ENCODE measurements around the gene PCNX1. TPM values are rescaled to one million over a fixed set of nuclear protein-coding genes. Genes with fewer than 3 reads are reported as not detected.
A peak's percentile ranks its signal among the peaks of the same experiment; 100 is the strongest.

Gene PCNX1
- total RNA-seq, 1 donor: 51.0 TPM

- no peak overlapping the region for H2AFZ ChIP-seq (ENCODE audit: low read length)
- DNase-seq (ENCODE audit: insufficient read length, low spot score, missing footprints): no peak
- H3K4me1 ChIP-seq (ENCODE audit: insufficient read depth, low read length): no peaks in the 10 kb centered on the region
- H3K4me3 ChIP-seq (ENCODE audit: insufficient read depth, low read length): no peak overlapping the region
- H3K4me2 ChIP-seq (ENCODE audit: insufficient read depth, low read length): no peak overlapping the region
- H3K27me3 ChIP-seq (ENCODE audit: insufficient read depth, low read length): no peaks in the 10 kb centered on the region
- no peak for TF ChIP-seq CTCF (IDR thresholded peaks at IDR 0.05; ENCODE audit: extremely low read depth, low read depth, low read length)
- H3K27ac ChIP-seq (ENCODE audit: low read depth, low read length): no peak overlapping the region
- no peaks in the 10 kb centered on the region for H3K9me3 ChIP-seq (ENCODE audit: low read depth, low read length)
- H3K36me3 ChIP-seq (ENCODE audit: insufficient read depth, low read length): peaks cover 39% of the 10 kb centered on the region
- H4K20me1 ChIP-seq (ENCODE audit: insufficient read depth, low read length): no peaks in the 10 kb centered on the region
- H3K79me2 ChIP-seq (ENCODE audit: insufficient read depth, low read length): no peaks in the 10 kb centered on the region
Observed at GRCh38 chr14:71031000-71031399, 123.7 kb downstream of the PCNX1 start.

GRCh38 chr14:71036433-71036832 lies 129.2 kb downstream of the PCNX1 start:
- Histone ChIP-seq H2AFZ (ENCODE audit: low read length) (no peak overlapping the region), H3K4me3 (ENCODE audit: insufficient read depth, low read length) (no peak overlapping the region), H3K9me3 (ENCODE audit: low read depth, low read length) (no peaks in the 10 kb centered on the region), H4K20me1 (ENCODE audit: insufficient read depth, low read length) (no peaks in the 10 kb centered on the region), H3K27me3 (ENCODE audit: insufficient read depth, low read length) (no peaks in the 10 kb centered on the region), H3K79me2 (ENCODE audit: insufficient read depth, low read length) (peaks cover 3% of the 10 kb centered on the region), H3K4me1 (ENCODE audit: insufficient read depth, low read length) (no peaks in the 10 kb centered on the region), H3K4me2 (ENCODE audit: insufficient read depth, low read length) (no peak overlapping the region), H3K36me3 (ENCODE audit: insufficient read depth, low read length) (peaks cover 56% of the 10 kb centered on the region), H3K27ac (ENCODE audit: low read depth, low read length) (no peak overlapping the region)
- TF ChIP-seq CTCF (IDR thresholded peaks at IDR 0.05; ENCODE audit: extremely low read depth, low read depth, low read length): no peak
- DNase-seq (ENCODE audit: insufficient read length, low spot score, missing footprints): no peak

- H3K4me2 ChIP-seq (ENCODE audit: insufficient read depth, low read length): no peak overlapping the region
- peaks cover 8% of the 10 kb centered on the region for H3K79me2 ChIP-seq (ENCODE audit: insufficient read depth, low read length)
- no peak overlapping the region for H3K4me3 ChIP-seq (ENCODE audit: insufficient read depth, low read length)
- no peaks in the 10 kb centered on the region for H3K9me3 ChIP-seq (ENCODE audit: low read depth, low read length)
- peak; percentile 60 for DNase-seq (ENCODE audit: insufficient read length, low spot score, missing footprints)
- H3K4me1 ChIP-seq (ENCODE audit: insufficient read depth, low read length): peaks cover 18% of the 10 kb centered on the region
- H3K27me3 ChIP-seq (ENCODE audit: insufficient read depth, low read length): no peaks in the 10 kb centered on the region
- no peak overlapping the region for H2AFZ ChIP-seq (ENCODE audit: low read length)
- H4K20me1 ChIP-seq (ENCODE audit: insufficient read depth, low read length): no peaks in the 10 kb centered on the region
- H3K27ac ChIP-seq (ENCODE audit: low read depth, low read length): peak overlapping the region; percentile 69
- no peak for TF ChIP-seq CTCF (IDR thresholded peaks at IDR 0.05; ENCODE audit: extremely low read depth, low read depth, low read length)
- peaks cover 31% of the 10 kb centered on the region for H3K36me3 ChIP-seq (ENCODE audit: insufficient read depth, low read length)
Observed at GRCh38 chr14:71048393-71048792, 141.1 kb downstream of the PCNX1 start.

- Histone ChIP-seq H3K27ac (ENCODE audit: low read depth, low read length) (peak overlapping the region; percentile 69), H3K79me2 (ENCODE audit: insufficient read depth, low read length) (no peaks in the 10 kb centered on the region), H3K27me3 (ENCODE audit: insufficient read depth, low read length) (no peaks in the 10 kb centered on the region), H3K36me3 (ENCODE audit: insufficient read depth, low read length) (peaks cover 28% of the 10 kb centered on the region), H4K20me1 (ENCODE audit: insufficient read depth, low read length) (no peaks in the 10 kb centered on the region), H3K4me1 (ENCODE audit: insufficient read depth, low read length) (peaks cover 18% of the 10 kb centered on the region), H3K4me3 (ENCODE audit: insufficient read depth, low read length) (no peak overlapping the region), H3K4me2 (ENCODE audit: insufficient read depth, low read length) (peak overlapping the region; percentile 42), H2AFZ (ENCODE audit: low read length) (no peak overlapping the region), H3K9me3 (ENCODE audit: low read depth, low read length) (no peaks in the 10 kb centered on the region)
- no peak for DNase-seq (ENCODE audit: insufficient read length, low spot score, missing footprints)
- TF ChIP-seq CTCF (IDR thresholded peaks at IDR 0.05; ENCODE audit: extremely low read depth, low read depth, low read length): no peak
Observed at GRCh38 chr14:71049435-71050133, 142.3 kb downstream of the PCNX1 start.
